ENCODE results near the gene TENT4B.
A peak's percentile ranks its signal among the peaks of the same experiment; 100 is the strongest.

The TENT4B gene

GRCh38 chr16:50265716-50266336, 112.7 kb downstream of the TENT4B start:
- no peaks in the 10 kb centered on the region for H3K79me2 ChIP-seq (ENCODE audit: insufficient read depth, low read length)
- peak overlapping the region; percentile 67 for H3K4me2 ChIP-seq (ENCODE audit: low read length)
- no peaks in the 10 kb centered on the region for H3K9me3 ChIP-seq (ENCODE audit: low read length)
- no peaks in the 10 kb centered on the region for H4K20me1 ChIP-seq (ENCODE audit: insufficient read depth, low read length)
- no peak overlapping the region for H3K27ac ChIP-seq (ENCODE audit: low read depth, low read length, poor library complexity, severe bottlenecking)
- H3K4me3 ChIP-seq (ENCODE audit: low read depth, low read length, poor library complexity, severe bottlenecking): peak overlapping the region; percentile 63
- H3F3A ChIP-seq (ENCODE audit: insufficient read depth, low read length): no peaks in the 10 kb centered on the region
- TF ChIP-seq, protein P1, sequence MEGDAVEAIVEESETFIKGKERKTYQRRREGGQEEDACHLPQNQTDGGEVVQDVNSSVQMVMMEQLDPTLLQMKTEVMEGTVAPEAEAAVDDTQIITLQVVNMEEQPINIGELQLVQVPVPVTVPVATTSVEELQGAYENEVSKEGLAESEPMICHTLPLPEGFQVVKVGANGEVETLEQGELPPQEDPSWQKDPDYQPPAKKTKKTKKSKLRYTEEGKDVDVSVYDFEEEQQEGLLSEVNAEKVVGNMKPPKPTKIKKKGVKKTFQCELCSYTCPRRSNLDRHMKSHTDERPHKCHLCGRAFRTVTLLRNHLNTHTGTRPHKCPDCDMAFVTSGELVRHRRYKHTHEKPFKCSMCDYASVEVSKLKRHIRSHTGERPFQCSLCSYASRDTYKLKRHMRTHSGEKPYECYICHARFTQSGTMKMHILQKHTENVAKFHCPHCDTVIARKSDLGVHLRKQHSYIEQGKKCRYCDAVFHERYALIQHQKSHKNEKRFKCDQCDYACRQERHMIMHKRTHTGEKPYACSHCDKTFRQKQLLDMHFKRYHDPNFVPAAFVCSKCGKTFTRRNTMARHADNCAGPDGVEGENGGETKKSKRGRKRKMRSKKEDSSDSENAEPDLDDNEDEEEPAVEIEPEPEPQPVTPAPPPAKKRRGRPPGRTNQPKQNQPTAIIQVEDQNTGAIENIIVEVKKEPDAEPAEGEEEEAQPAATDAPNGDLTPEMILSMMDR (IDR thresholded peaks at IDR 0.05; ENCODE audit: low read length): no peak
- no peak for TF ChIP-seq EZH2 (IDR thresholded peaks at IDR 0.05; ENCODE audit: borderline replicate concordance, low read length)
- no peak overlapping the region; the same call in 1 of the 2 replicates for H3K9ac ChIP-seq (ENCODE audit: low read length)
- peaks cover 10% of the 10 kb centered on the region for H3K27me3 ChIP-seq (ENCODE audit: insufficient read depth, low read length)
- no peaks in the 10 kb centered on the region for H3K9me2 ChIP-seq (ENCODE audit: low read depth, low read length)
- H3K4me1 ChIP-seq (ENCODE audit: insufficient read depth, low read length, severe bottlenecking): peaks cover 38% of the 10 kb centered on the region
- H2AFZ ChIP-seq (ENCODE audit: low read length): no peak overlapping the region
- no peaks in the 10 kb centered on the region; the same call in 1 of the 2 replicates for H3K36me3 ChIP-seq (ENCODE audit: insufficient read depth, low read length)

- Histone ChIP-seq H3K27ac (ENCODE audit: low read depth, low read length, poor library complexity, severe bottlenecking) (peak within 1 kb of the TSS; percentile 12), H3K4me3 (ENCODE audit: low read depth, low read length, poor library complexity, severe bottlenecking) (peak within 1 kb of the TSS; percentile 63), H3K79me2 (ENCODE audit: insufficient read depth, low read length) (no peaks in the 10 kb centered on the region), H3K4me1 (ENCODE audit: insufficient read depth, low read length, severe bottlenecking) (peaks cover 38% of the 10 kb centered on the region), H3K9ac (ENCODE audit: low read length) (peak within 1 kb of the TSS; percentile 65), H4K20me1 (ENCODE audit: insufficient read depth, low read length) (no peaks in the 10 kb centered on the region), H3K9me2 (ENCODE audit: low read depth, low read length) (no peaks in the 10 kb centered on the region), H2AFZ (ENCODE audit: low read length) (no peak within 1 kb of the TSS), H3K36me3 (ENCODE audit: insufficient read depth, low read length) (no peaks in the 10 kb centered on the region; the same call in 1 of the 2 replicates), H3K9me3 (ENCODE audit: low read length) (no peaks in the 10 kb centered on the region), H3F3A (ENCODE audit: insufficient read depth, low read length) (no peaks in the 10 kb centered on the region), H3K4me2 (ENCODE audit: low read length) (peak within 1 kb of the TSS; percentile 67), H3K27me3 (ENCODE audit: insufficient read depth, low read length) (0 out of 2 replicates have a peak, but pooled peaks cover 3% of the 10 kb centered on the region)
- TF ChIP-seq EZH2 (IDR thresholded peaks at IDR 0.05; ENCODE audit: borderline replicate concordance, low read length): no peak
These were observed 113.4 kb downstream of the TENT4B start, which contains the start of gene ADCY7 for GRCh38 chr16:50266337-50267091. TSS of gene ADCY7 (plus strand) at chr16:50266551. CDS start at chr16:50288180, 21,629 bp downstream.

GRCh38 chr16:50267151-50267631, 114.1 kb downstream of the TENT4B start:
- Histone ChIP-seq H3K36me3 (ENCODE audit: insufficient read depth, low read length) (no peaks in the 10 kb centered on the region; the same call in 1 of the 2 replicates), H3K4me3 (ENCODE audit: low read depth, low read length, poor library complexity, severe bottlenecking) (peak overlapping the region; percentile 63), H3K79me2 (ENCODE audit: insufficient read depth, low read length) (no peaks in the 10 kb centered on the region), H4K20me1 (ENCODE audit: insufficient read depth, low read length) (no peaks in the 10 kb centered on the region), H3K9me3 (ENCODE audit: low read length) (no peaks in the 10 kb centered on the region), H3K27me3 (ENCODE audit: insufficient read depth, low read length) (no peaks in the 10 kb centered on the region), H3F3A (ENCODE audit: insufficient read depth, low read length) (no peaks in the 10 kb centered on the region), H3K4me1 (ENCODE audit: insufficient read depth, low read length, severe bottlenecking) (peaks cover 38% of the 10 kb centered on the region), H3K4me2 (ENCODE audit: low read length) (peak overlapping the region; percentile 67), H3K27ac (ENCODE audit: low read depth, low read length, poor library complexity, severe bottlenecking) (peak overlapping the region; percentile 12), H3K9me2 (ENCODE audit: low read depth, low read length) (no peaks in the 10 kb centered on the region), H3K9ac (ENCODE audit: low read length) (peak overlapping the region; percentile 65), H2AFZ (ENCODE audit: low read length) (no peak overlapping the region)
- no peak for TF ChIP-seq EZH2 (IDR thresholded peaks at IDR 0.05; ENCODE audit: borderline replicate concordance, low read length)
- TF ChIP-seq, protein P1 (IDR thresholded peaks at IDR 0.05; ENCODE audit: low read length): no peak

Measured in OCI-LY1 (cell line).